Right lobe of liver (tissue), 4 donors: ENCODE data around the gene FAM3C.

Experiments used
- POLR2A ChIP-seq: fragments of 450-650 bp; IDR thresholded peaks from one replicate; pipeline ENCODE4 v1.6.1; 2017; ENCODE audit warnings: antibody characterized with exemption, mild to moderate bottlenecking
- TF ChIP-seq, protein P1 (sequence below), 4 donors: fragments of 200-600 bp in 3 of 4; fragments of 450-650 bp in 1 of 4; IDR thresholded peaks; one replicate each; pipeline versions ENCODE4 v1.5.1 to v1.8.0; 2016 to 2022; ENCODE audit warnings: antibody characterized with exemption in 4 of 4, mild to moderate bottlenecking in 2 of 4
- donor health status: DM: no; HTN: no; CAD: no.
- donor health status: DM: no; HTN: no; CAD: no.
- donor health status: DM: no; HTN: yes; CAD: no.

DNA sequence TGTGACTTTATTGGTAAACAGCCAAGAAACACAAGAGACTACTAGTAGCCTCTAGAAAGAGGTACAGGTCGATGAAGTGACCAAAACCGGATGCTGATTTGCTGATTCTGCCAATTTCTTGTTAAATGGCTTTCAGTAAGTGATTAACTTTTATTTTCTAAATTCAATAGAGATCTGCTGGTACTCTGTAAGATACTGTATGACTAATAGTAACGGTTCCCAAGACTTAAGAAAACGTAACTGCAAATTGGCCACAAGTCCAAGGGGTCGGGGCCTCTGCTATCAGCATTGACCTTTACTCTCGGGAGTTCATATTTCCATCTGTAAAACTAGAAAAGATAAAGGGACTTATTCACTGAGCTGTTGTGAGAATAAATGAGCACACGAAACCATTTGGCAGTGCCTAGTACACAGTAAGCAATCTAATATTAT lies 1.4 kb downstream of the FAM3C start:
- TF ChIP-seq, protein P1, sequence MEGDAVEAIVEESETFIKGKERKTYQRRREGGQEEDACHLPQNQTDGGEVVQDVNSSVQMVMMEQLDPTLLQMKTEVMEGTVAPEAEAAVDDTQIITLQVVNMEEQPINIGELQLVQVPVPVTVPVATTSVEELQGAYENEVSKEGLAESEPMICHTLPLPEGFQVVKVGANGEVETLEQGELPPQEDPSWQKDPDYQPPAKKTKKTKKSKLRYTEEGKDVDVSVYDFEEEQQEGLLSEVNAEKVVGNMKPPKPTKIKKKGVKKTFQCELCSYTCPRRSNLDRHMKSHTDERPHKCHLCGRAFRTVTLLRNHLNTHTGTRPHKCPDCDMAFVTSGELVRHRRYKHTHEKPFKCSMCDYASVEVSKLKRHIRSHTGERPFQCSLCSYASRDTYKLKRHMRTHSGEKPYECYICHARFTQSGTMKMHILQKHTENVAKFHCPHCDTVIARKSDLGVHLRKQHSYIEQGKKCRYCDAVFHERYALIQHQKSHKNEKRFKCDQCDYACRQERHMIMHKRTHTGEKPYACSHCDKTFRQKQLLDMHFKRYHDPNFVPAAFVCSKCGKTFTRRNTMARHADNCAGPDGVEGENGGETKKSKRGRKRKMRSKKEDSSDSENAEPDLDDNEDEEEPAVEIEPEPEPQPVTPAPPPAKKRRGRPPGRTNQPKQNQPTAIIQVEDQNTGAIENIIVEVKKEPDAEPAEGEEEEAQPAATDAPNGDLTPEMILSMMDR (IDR thresholded peaks at IDR 0.05), result no peak
- TF ChIP-seq POLR2A, result no peak
